ENCODE data around the gene PRSS21.

GRCh38 chr16:2820836-2821486, 3.9 kb downstream of the PRSS21 start:
- TF ChIP-seq CTCF (IDR thresholded peaks at IDR 0.05; ENCODE audit: low read depth, low read length, missing input control) (no peak), REST (IDR thresholded peaks at IDR 0.05) (no peak), MAX (IDR thresholded peaks at IDR 0.05) (no peak), RAD21 (IDR thresholded peaks at IDR 0.05) (no peak), SP1 (IDR thresholded peaks at IDR 0.05) (no peak)

Data from liver (tissue), 3 donors.